Gastrocnemius medialis (tissue), 4 donors: ENCODE measurements around the gene DAAM1.

ENCODE experiments used
- CTCF ChIP-seq, 5 experiments: fragments of 450-650 bp in 3 of 5; fragments of 200-600 bp in 2 of 5; sonication (generic) in 2 of 5; IDR thresholded peaks in 4 of 5; conservative IDR thresholded peaks in 1 of 5; 1 replicate in 4 of 5; 2 replicates in 1 of 5; pipeline ENCODE4 v1.5.1; 2016 to 2019; ENCODE audit warnings: antibody characterized with exemption in 5 of 5, mild to moderate bottlenecking in 3 of 5, moderate library complexity in 3 of 5
- POLR2A ChIP-seq, 2 donors: fragments of 450-650 bp; IDR thresholded peaks; one replicate each; pipeline ENCODE4 v1.6.1; 2017; ENCODE audit warnings: antibody characterized with exemption in 2 of 2, mild to moderate bottlenecking in 2 of 2, moderate library complexity in 2 of 2

GRCh38 chr14:59362513-59362912, 174.0 kb downstream of the DAAM1 start:
- TF ChIP-seq POLR2A (IDR thresholded peaks at IDR 0.05), result no peak
- TF ChIP-seq CTCF (IDR thresholded peaks at IDR 0.05 in 4 of 5, conservative IDR thresholded peaks at IDR 0.05 in 1 of 5), result no peak
